Activated CD4-positive, alpha-beta T cell treated with anti-CD3 and anti-CD28 coated beads, Interleukin-2, amount 10 ng/mL, durations not matched to agents 7 days and 5 days (primary cell): ENCODE measurements around the gene SRGAP1. TPM values are rescaled to one million over a fixed set of nuclear protein-coding genes. Genes with fewer than 3 reads are reported as not detected.

Experiments used
- CTCF ChIA-PET: fragments of 350-600 bp; sonication (Branson Sonifier 250); formaldehyde crosslinking; loops from one replicate; lab custom pipeline; 2021; ENCODE audit warnings: antibody characterized with exemption; lab: Charles Lee
- POLR2A ChIA-PET: fragments of 350-600 bp; sonication (Branson Sonifier 250); formaldehyde crosslinking; loops from one replicate; lab custom pipeline; 2021; ENCODE audit warnings: antibody characterized with exemption; lab: Charles Lee
- DNase-seq: peaks from one replicate; pipeline ENCODE4 v3.0.0-alpha.2; 2020
- H3K27ac Mint-ChIP-seq: one replicate; pipeline ENCODE4 v1.8.0; 2021; ENCODE audit warnings: mild to moderate bottlenecking, moderate library complexity, mixed read lengths
- H3K27me3 Mint-ChIP-seq: one replicate; pipeline ENCODE4 v1.8.0; 2021; ENCODE audit warnings: mixed read lengths
- H3K36me3 Mint-ChIP-seq: one replicate; pipeline ENCODE4 v1.8.0; 2021; ENCODE audit warnings: low read depth, mixed read lengths
- H3K4me1 Mint-ChIP-seq: one replicate; pipeline ENCODE4 v1.8.0; 2021; ENCODE audit warnings: mixed read lengths
- H3K4me3 Mint-ChIP-seq: one replicate; pipeline ENCODE4 v1.8.0; 2021; ENCODE audit warnings: mild to moderate bottlenecking, moderate library complexity, mixed read lengths
- H3K9me3 Mint-ChIP-seq: one replicate; pipeline ENCODE4 v1.8.0; 2021; ENCODE audit warnings: mixed read lengths
- total RNA-seq, 2 experiments: library from RNA; stranded (reverse); gene quantifications; one replicate each; pipeline ENCODE4 v1.2.3, GENCODE V29; 2021

The SRGAP1 gene
- total RNA-seq, result not detected

- Mint-ChIP-seq H3K27me3 (peaks cover 38% of the 10 kb centered on the region), H3K9me3 (no peaks in the 10 kb centered on the region), H3K4me3 (peak within 1 kb of the TSS; percentile 74), H3K36me3 (no peaks in the 10 kb centered on the region), H3K4me1 (peaks cover 9% of the 10 kb centered on the region), H3K27ac (no peak within 1 kb of the TSS)
- CTCF ChIA-PET, result interaction anchor here (1.3 to 1.8 kb wide), 2 partner anchors 9 to 11 kb away, joined by 4 to 6 read pairs; no protein-coding TSS in a partner anchor
- peak; percentile 7 for DNase-seq
- POLR2A ChIA-PET, result no interaction called here
Measured at GRCh38 chr12:63844391-63845341, at the start of gene SRGAP1. SRGAP1 (plus strand) TSS chr12:63844700; CDS start chr12:63844817, 117 bp downstream.

- Mint-ChIP-seq H3K9me3 (no peaks in the 10 kb centered on the region), H3K4me3 (no peak overlapping the region), H3K36me3 (peaks cover 5% of the 10 kb centered on the region), H3K27ac (peak overlapping the region; percentile 39), H3K27me3 (no peaks in the 10 kb centered on the region), H3K4me1 (no peaks in the 10 kb centered on the region)
- ChIA-PET CTCF (no interaction called here), POLR2A (no interaction called here)
- DNase-seq, result no peak
Measured at GRCh38 chr12:63795032-63795687, 49.3 kb upstream of the SRGAP1 start.

- H3K27ac Mint-ChIP-seq, result no peak overlapping the region
- ChIA-PET CTCF (no interaction called here), POLR2A (no interaction called here)
- no peak overlapping the region for H3K4me3 Mint-ChIP-seq
- DNase-seq, result no peak
- H3K9me3 Mint-ChIP-seq, result no peaks in the 10 kb centered on the region
- no peaks in the 10 kb centered on the region for H3K27me3 Mint-ChIP-seq
- no peaks in the 10 kb centered on the region for H3K4me1 Mint-ChIP-seq
- no peaks in the 10 kb centered on the region for H3K36me3 Mint-ChIP-seq
Measured at GRCh38 chr12:63795944-63796343, 48.6 kb upstream of the SRGAP1 start.

DNA sequence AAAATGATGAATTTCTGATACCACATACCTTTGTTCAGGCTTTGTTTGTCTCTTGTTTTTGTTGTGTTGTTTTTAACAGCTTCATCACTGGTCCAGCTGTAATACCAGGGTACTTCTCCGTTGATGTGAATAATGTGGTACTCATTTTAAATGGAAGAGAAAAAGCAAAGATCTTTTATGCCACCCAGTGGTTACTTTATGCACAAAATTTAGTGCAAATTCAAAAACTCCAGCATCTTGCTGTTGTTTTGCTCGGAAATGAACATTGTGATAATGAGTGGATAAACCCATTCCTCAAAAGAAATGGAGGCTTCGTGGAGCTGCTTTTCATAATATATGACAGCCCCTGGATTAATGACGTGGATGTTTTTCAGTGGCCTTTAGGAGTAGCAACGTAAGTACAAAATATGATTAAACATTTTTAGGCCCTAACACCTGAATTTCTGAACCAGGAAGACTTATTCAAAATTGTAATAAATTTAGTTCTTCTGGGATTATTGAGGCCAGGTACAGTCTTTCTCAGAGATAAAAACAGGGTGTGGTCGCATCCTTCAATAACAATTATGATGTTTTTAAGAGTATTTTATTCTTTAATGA is 42.4 kb upstream of the SRGAP1 start:
- Mint-ChIP-seq H3K9me3 (no peaks in the 10 kb centered on the region), H3K4me1 (no peaks in the 10 kb centered on the region), H3K27ac (no peak overlapping the region), H3K4me3 (no peak overlapping the region), H3K27me3 (no peaks in the 10 kb centered on the region), H3K36me3 (no peaks in the 10 kb centered on the region)
- ChIA-PET POLR2A (no interaction called here), CTCF (interaction anchor here (0.7 to 1.6 kb wide), 3 partner anchors 17 to 1592 kb away, joined by 3 to 5 read pairs (median 3); no protein-coding TSS in a partner anchor)
- DNase-seq, result no peak

DNA sequence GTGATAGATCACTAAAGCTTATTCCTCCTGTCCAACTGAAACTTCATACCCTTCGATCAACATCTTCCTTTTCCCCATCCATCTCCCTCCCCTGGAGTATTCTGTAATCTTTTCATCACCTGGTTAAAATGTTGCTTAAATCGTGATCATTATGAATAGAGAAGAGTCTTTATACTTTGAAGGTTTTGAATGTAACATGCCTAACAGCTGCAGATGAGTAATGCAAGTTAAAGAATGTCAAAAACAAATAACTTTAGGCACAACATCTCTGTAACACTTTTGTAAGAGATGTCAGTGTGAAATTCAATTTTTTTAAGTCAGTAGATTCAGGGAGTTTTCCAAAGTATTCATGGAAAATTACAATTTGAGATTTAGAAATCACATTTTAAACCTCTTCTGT is 39.8 kb upstream of the SRGAP1 start:
- Mint-ChIP-seq H3K27me3 (no peaks in the 10 kb centered on the region), H3K9me3 (no peaks in the 10 kb centered on the region), H3K4me1 (no peaks in the 10 kb centered on the region), H3K27ac (no peak overlapping the region), H3K36me3 (peaks cover 2% of the 10 kb centered on the region), H3K4me3 (no peak overlapping the region)
- ChIA-PET CTCF (interaction anchor here (1.9 kb wide), 1 partner anchor 13 kb away, joined by 5 read pairs; no protein-coding TSS in a partner anchor), POLR2A (no interaction called here)
- no peak for DNase-seq

GRCh38 chr12:63805704-63806672 is 38.5 kb upstream of the SRGAP1 start:
- no peaks in the 10 kb centered on the region for H3K4me1 Mint-ChIP-seq
- H3K27me3 Mint-ChIP-seq, result no peaks in the 10 kb centered on the region
- H3K36me3 Mint-ChIP-seq, result peaks cover 2% of the 10 kb centered on the region
- CTCF ChIA-PET, result interaction anchor here (1.9 kb wide), 1 partner anchor 14 kb away, joined by 5 read pairs; no protein-coding TSS in a partner anchor
- H3K4me3 Mint-ChIP-seq, result no peak overlapping the region
- no peak overlapping the region for H3K27ac Mint-ChIP-seq
- DNase-seq, result no peak
- POLR2A ChIA-PET, result no interaction called here
- no peaks in the 10 kb centered on the region for H3K9me3 Mint-ChIP-seq

GRCh38 chr12:63808631-63809030 is 35.9 kb upstream of the SRGAP1 start:
- H3K36me3 Mint-ChIP-seq, result peaks cover 2% of the 10 kb centered on the region
- no peak overlapping the region for H3K27ac Mint-ChIP-seq
- DNase-seq, result no peak
- CTCF ChIA-PET, result no interaction called here
- no peaks in the 10 kb centered on the region for H3K27me3 Mint-ChIP-seq
- H3K4me3 Mint-ChIP-seq, result no peak overlapping the region
- no peaks in the 10 kb centered on the region for H3K9me3 Mint-ChIP-seq
- POLR2A ChIA-PET, result no interaction called here
- H3K4me1 Mint-ChIP-seq, result no peaks in the 10 kb centered on the region

- CTCF ChIA-PET, result no interaction called here
- no peak overlapping the region for H3K27ac Mint-ChIP-seq
Measured at GRCh38 chr12:63809566-63809965, 34.9 kb upstream of the SRGAP1 start.

DNA sequence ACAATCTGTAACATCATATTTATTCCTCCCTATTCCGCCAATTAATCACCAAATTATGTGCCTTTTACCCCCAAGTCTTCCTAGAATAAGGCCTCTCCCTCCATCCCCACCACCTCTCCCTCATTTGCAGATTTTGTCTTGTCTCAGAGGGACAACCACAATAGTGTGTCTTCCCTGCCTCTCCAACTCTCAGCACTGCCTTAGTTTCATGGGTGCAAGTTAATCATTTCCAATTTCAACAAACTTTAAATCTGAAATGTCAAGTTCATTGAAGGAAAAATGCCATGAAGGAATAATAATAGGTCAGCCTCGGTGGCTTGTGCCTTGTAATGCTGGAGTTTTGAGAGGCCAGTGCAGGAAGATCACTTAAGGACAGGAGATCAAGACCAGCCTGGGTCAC is 33.2 kb upstream of the SRGAP1 start:
- Mint-ChIP-seq H3K4me1 (peaks cover 12% of the 10 kb centered on the region), H3K27me3 (no peaks in the 10 kb centered on the region), H3K27ac (no peak overlapping the region), H3K9me3 (no peaks in the 10 kb centered on the region), H3K36me3 (peaks cover 2% of the 10 kb centered on the region), H3K4me3 (no peak overlapping the region)
- CTCF ChIA-PET, result interaction anchor here (0.9 kb wide), 1 partner anchor 572 kb away, joined by 3 read pairs; no protein-coding TSS in a partner anchor
- no peak for DNase-seq
- POLR2A ChIA-PET, result no interaction called here

More at GRCh38 chr12:63809566-63809965, 34.9 kb upstream of the SRGAP1 start:
- Mint-ChIP-seq H3K27me3 (no peaks in the 10 kb centered on the region), H3K36me3 (peaks cover 2% of the 10 kb centered on the region), H3K9me3 (no peaks in the 10 kb centered on the region), H3K4me3 (no peak overlapping the region), H3K4me1 (peaks cover 3% of the 10 kb centered on the region)
- DNase-seq, result no peak
- POLR2A ChIA-PET, result no interaction called here

DNA sequence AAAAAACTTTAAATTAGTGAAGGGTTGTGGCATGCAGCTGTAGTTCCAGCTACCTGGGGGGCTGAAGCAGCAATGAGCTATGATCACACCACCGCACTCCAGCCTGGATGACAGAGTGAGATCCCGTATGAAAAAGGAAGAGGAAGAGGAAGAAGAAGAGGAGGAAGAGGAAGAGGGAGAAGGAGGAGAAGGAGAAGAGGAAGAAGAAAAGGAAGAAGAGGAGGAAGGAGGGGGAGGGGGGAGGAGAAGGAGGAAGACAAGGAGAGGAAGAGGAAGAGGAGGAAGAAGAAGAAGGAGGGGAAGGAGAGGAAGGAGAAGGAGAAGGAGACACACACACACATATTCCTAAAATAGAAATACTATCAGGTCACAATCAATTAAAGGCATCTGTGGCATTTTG is 32.7 kb upstream of the SRGAP1 start:
- Mint-ChIP-seq H3K27ac (no peak overlapping the region), H3K9me3 (no peaks in the 10 kb centered on the region), H3K4me1 (peaks cover 12% of the 10 kb centered on the region), H3K36me3 (peaks cover 2% of the 10 kb centered on the region), H3K27me3 (no peaks in the 10 kb centered on the region), H3K4me3 (no peak overlapping the region)
- CTCF ChIA-PET, result interaction anchor here (0.9 kb wide), 1 partner anchor 572 kb away, joined by 3 read pairs; no protein-coding TSS in a partner anchor
- DNase-seq, result no peak
- POLR2A ChIA-PET, result no interaction called here

GRCh38 chr12:63814146-63814772 is 30.2 kb upstream of the SRGAP1 start:
- peaks cover 12% of the 10 kb centered on the region for H3K4me1 Mint-ChIP-seq
- CTCF ChIA-PET, result interaction anchor here (0.6 to 0.7 kb wide), 3 partner anchors 114 to 501 kb away, joined by 3 to 6 read pairs (median 5); no protein-coding TSS in a partner anchor
- H3K4me3 Mint-ChIP-seq, result no peak overlapping the region
- peaks cover 2% of the 10 kb centered on the region for H3K27me3 Mint-ChIP-seq
- H3K27ac Mint-ChIP-seq, result peak overlapping the region; percentile 58
- H3K9me3 Mint-ChIP-seq, result peaks cover 5% of the 10 kb centered on the region
- POLR2A ChIA-PET, result interaction anchor here (0.6 kb wide), 1 partner anchor 854 kb away, joined by 6 read pairs; no protein-coding TSS in a partner anchor
- H3K36me3 Mint-ChIP-seq, result peaks cover 3% of the 10 kb centered on the region
- no peak for DNase-seq
